Ishikawa (cell line): ENCODE results near the gene SLC25A12.

ENCODE experiments used
- CEBPB ChIP-seq: IDR thresholded peaks from 2 replicates; pipeline ENCODE4 v1.6.1; 2012
- CREB1 ChIP-seq: IDR thresholded peaks from 2 replicates; pipeline ENCODE4 v1.6.1; 2012; ENCODE audit warnings: low read depth
- EGR1 ChIP-seq: IDR thresholded peaks from 2 replicates; pipeline ENCODE4 v1.6.1; 2012
- EP300 ChIP-seq: IDR thresholded peaks from 2 replicates; pipeline ENCODE4 v1.6.1; 2012; ENCODE audit warnings: borderline replicate concordance
- FOXM1 ChIP-seq: IDR thresholded peaks from 2 replicates; pipeline ENCODE4 v1.6.1; 2012; ENCODE audit warnings: low read depth, borderline replicate concordance
- MAX ChIP-seq: IDR thresholded peaks from 2 replicates; pipeline ENCODE4 v1.6.1; 2012
- NFIC ChIP-seq: IDR thresholded peaks from 2 replicates; pipeline ENCODE4 v1.6.1; 2012
- RAD21 ChIP-seq: IDR thresholded peaks from 2 replicates; pipeline ENCODE4 v1.6.1; 2012; ENCODE audit warnings: low read depth
- REST ChIP-seq: IDR thresholded peaks from 2 replicates; pipeline ENCODE4 v1.6.1; 2012; ENCODE audit warnings: low read depth, mild to moderate bottlenecking
- TAF1 ChIP-seq: IDR thresholded peaks from 2 replicates; pipeline ENCODE4 v1.6.1; 2012; ENCODE audit warnings: low read depth, mild to moderate bottlenecking
- TCF12 ChIP-seq: IDR thresholded peaks from 2 replicates; pipeline ENCODE4 v1.6.1; 2012; ENCODE audit warnings: low read depth
- TEAD4 ChIP-seq: IDR thresholded peaks from 2 replicates; pipeline ENCODE4 v1.6.1; 2012
- USF1 ChIP-seq: IDR thresholded peaks from 2 replicates; pipeline ENCODE4 v1.6.1; 2012
- YY1 ChIP-seq: IDR thresholded peaks from 2 replicates; pipeline ENCODE4 v1.6.1; 2012; ENCODE audit warnings: low read depth
- ZBTB7A ChIP-seq: IDR thresholded peaks from 2 replicates; pipeline ENCODE4 v1.6.1; 2012; ENCODE audit warnings: low read depth

Gene SLC25A12

GRCh38 chr2:171754254-171754939, 139.6 kb downstream of the SLC25A12 start:
- TF ChIP-seq EGR1 (no peak), ZBTB7A (no peak), TAF1 (no peak), CREB1 (no peak), FOXM1 (no peak), TEAD4 (no peak), MAX (no peak)

- TF ChIP-seq NFIC = no peak
- TF ChIP-seq YY1 = no peak
- TF ChIP-seq TAF1 = no peak
Measured at GRCh38 chr2:171747371-171747770, 146.7 kb downstream of the SLC25A12 start.

GRCh38 chr2:171745806-171746205, 148.2 kb downstream of the SLC25A12 start:
- TF ChIP-seq RAD21 = no peak
- no peak for TF ChIP-seq CREB1

- TF ChIP-seq RAD21 = no peak
- TF ChIP-seq MAX = no peak
- TF ChIP-seq USF1 = no peak
- no peak for TF ChIP-seq TEAD4
Measured at GRCh38 chr2:171745141-171745540, 148.9 kb downstream of the SLC25A12 start.

- TF ChIP-seq EP300 (no peak), CREB1 (no peak), EGR1 (no peak), CEBPB (no peak), TAF1 (no peak), REST (no peak), YY1 (no peak), TEAD4 (no peak), ZBTB7A (no peak), NFIC (no peak), MAX (no peak), USF1 (no peak), FOXM1 (no peak), RAD21 (no peak), TCF12 (no peak)
Measured at GRCh38 chr2:171742760-171743159, 151.3 kb downstream of the SLC25A12 start.

- TF ChIP-seq USF1 (no peak), TEAD4 (no peak), CEBPB (no peak), REST (no peak), RAD21 (no peak), CREB1 (no peak), FOXM1 (no peak), YY1 (no peak), NFIC (no peak), EGR1 (no peak), TCF12 (no peak), ZBTB7A (no peak), EP300 (no peak), TAF1 (no peak), MAX (no peak)
Measured at GRCh38 chr2:171741189-171741588, 152.9 kb downstream of the SLC25A12 start.
